GM10266 (cell line): Measurements from ENCODE around the gene DENND10.

Source experiments
- DNase-seq: peaks from one replicate; pipeline ENCODE4 v3.0.0; 2012; ENCODE audit errors: extremely low spot score
- TF ChIP-seq, protein P1 (sequence below): IDR thresholded peaks from 2 replicates; pipeline ENCODE4 v1.5.1; 2012; ENCODE audit warnings: mild to moderate bottlenecking, low read depth; ENCODE audit not compliant: control insufficient read depth, insufficient read depth; ENCODE audit errors: missing control alignments

Gene DENND10, protein sequence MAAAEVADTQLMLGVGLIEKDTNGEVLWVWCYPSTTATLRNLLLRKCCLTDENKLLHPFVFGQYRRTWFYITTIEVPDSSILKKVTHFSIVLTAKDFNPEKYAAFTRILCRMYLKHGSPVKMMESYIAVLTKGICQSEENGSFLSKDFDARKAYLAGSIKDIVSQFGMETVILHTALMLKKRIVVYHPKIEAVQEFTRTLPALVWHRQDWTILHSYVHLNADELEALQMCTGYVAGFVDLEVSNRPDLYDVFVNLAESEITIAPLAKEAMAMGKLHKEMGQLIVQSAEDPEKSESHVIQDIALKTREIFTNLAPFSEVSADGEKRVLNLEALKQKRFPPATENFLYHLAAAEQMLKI

DNA sequence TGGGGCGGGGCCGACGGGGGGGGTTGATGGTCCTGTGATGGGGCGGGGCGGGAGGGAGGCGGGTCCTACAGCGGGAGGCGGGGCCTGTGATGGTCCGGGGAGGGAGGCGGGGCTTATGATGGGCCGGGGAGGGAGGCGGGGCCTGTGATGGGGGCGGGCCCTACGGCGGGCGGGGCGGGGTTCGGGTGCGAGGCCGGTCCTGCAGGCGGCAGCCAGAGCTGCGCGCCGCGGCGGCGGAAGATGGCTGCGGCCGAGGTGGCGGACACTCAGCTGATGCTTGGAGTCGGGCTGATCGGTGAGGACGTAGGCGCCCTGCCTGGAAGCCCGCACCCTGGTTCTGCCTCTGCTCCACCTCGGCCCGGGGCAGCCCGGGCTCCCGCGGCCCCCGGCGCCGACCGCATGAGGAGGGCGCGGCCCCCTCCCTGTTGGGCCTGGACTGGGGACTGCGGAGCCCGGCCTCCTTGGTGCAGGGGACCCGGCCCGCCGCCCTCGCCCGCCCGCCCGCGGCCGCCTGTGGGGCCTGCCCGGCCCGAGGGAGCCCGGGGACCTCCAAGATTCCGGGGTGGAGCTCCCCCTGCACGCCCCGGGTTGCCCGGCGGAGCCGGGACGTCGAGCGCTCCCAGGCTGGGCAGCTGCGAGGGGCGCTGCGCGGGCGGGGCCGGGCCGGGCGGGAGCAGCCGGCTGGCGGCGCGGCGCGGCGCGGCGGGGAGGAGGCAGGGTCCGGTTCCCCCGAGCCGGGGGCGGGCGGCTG lies at the start of gene DENND10:
Gene DENND10, plus strand, starts transcription at position 211 of the 751 bp plus-strand sequence. Its CDS starts 30 bp downstream, at position 241.
- TF ChIP-seq, protein P1, sequence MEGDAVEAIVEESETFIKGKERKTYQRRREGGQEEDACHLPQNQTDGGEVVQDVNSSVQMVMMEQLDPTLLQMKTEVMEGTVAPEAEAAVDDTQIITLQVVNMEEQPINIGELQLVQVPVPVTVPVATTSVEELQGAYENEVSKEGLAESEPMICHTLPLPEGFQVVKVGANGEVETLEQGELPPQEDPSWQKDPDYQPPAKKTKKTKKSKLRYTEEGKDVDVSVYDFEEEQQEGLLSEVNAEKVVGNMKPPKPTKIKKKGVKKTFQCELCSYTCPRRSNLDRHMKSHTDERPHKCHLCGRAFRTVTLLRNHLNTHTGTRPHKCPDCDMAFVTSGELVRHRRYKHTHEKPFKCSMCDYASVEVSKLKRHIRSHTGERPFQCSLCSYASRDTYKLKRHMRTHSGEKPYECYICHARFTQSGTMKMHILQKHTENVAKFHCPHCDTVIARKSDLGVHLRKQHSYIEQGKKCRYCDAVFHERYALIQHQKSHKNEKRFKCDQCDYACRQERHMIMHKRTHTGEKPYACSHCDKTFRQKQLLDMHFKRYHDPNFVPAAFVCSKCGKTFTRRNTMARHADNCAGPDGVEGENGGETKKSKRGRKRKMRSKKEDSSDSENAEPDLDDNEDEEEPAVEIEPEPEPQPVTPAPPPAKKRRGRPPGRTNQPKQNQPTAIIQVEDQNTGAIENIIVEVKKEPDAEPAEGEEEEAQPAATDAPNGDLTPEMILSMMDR, result no peak
- DNase-seq, result peak; percentile 97

- TF ChIP-seq, protein P1, result no peak
- DNase-seq, result no peak
These were observed 48.4 kb upstream of the DENND10 start for GRCh38 chr10:119055472-119055871.

DNA sequence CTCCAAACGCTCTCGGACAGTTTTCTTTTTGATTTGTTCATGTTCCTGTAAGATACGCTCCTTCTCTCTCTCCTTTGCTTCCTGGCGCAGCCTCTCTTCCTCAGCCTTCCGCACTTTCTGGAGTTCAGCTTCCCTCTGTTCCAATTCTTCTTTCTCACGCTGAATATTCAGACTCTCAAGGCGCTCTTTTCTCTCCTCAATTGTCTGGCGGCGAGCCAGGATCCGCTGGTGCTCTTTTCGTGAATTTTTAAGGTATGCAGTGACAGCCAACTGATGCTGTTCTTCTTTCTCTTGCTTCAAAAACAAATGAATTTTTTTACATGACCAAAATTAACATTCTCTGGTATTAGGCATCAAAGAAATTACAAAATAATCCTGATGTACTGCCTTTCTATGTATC lies 45.9 kb upstream of the DENND10 start:
- TF ChIP-seq, protein P1, result no peak
- no peak for DNase-seq

- TF ChIP-seq, protein P1, result no peak
- DNase-seq, result no peak
These were observed 44.4 kb upstream of the DENND10 start for GRCh38 chr10:119059557-119059956.

DNA sequence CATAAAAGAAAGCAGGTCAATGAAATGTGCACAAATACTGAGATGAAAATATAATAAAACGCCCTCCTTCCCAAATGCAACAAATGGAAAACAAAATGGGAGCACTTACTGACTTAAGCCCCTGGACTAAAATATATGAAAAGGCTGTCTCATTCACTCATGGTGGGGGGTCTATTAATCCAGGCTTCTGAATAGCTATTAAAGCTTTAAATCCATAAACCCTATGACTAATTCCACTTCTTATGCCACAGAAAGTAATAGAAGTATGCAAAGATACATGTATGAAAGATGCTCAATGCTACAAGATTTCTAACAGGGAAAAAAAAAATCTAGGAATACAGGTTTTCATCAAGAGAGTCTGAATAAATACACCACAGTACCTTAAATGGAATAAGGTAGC lies 43.8 kb upstream of the DENND10 start:
- TF ChIP-seq, protein P1, result no peak
- no peak for DNase-seq

DNA sequence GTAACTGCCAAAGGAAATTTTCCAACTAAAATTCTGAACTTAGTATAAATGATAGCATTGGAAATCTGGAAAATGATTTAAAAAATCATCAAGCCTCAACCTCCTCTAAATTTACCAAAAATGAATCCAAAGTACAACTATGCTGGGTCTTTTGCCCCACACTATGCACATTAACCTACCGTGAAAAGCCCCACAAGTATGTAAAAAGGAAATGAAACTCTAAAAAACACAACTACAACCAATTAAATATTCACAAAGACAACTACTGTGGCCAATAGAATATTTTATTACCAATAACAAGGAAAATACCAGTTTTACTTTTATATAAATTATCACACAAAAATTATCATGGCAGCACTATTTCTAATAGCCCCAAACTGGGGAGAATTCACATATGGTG lies 42.6 kb upstream of the DENND10 start:
- no peak for DNase-seq
- TF ChIP-seq, protein P1, result no peak

GRCh38 chr10:119061926-119062325 lies 42.0 kb upstream of the DENND10 start:
- DNase-seq, result no peak
- TF ChIP-seq, protein P1, result no peak
